Activated effector memory CD4-positive, alpha-beta T cell treated with anti-CD3 and anti-CD28 coated beads, Interleukin-2, amount 50 U/mL, for 16 hours (primary cell): ENCODE results near the gene FBXO47.

Experiments
- DNase-seq: peaks from one replicate; pipeline ENCODE4 v3.0.0-alpha.2; 2020

FBXO47 gene

GRCh38 chr17:38967290-38967738 is at the start of gene FBXO47:
Gene FBXO47, minus strand, starts transcription at chr17:38967403. Its CDS starts 4,378 bp downstream, at chr17:38963025.
- DNase-seq = peak; percentile 91

- DNase-seq = no peak
These were observed 49.3 kb upstream of the FBXO47 start for GRCh38 chr17:39016193-39017153.

- no peak for DNase-seq
These were observed 48.3 kb upstream of the FBXO47 start for GRCh38 chr17:39015546-39015935.

GRCh38 chr17:39014795-39015545 is 47.8 kb upstream of the FBXO47 start:
- no peak for DNase-seq

- DNase-seq = no peak
These were observed 47.0 kb upstream of the FBXO47 start for GRCh38 chr17:39014044-39014794.

GRCh38 chr17:39012725-39013124 is 45.5 kb upstream of the FBXO47 start:
- no peak for DNase-seq

GRCh38 chr17:39011907-39012468 is 44.8 kb upstream of the FBXO47 start:
- no peak for DNase-seq

- no peak for DNase-seq
These were observed 42.4 kb upstream of the FBXO47 start for GRCh38 chr17:39009581-39010001.

GRCh38 chr17:39008633-39009032 is 41.4 kb upstream of the FBXO47 start:
- no peak for DNase-seq

- DNase-seq = peak; percentile 76
These were observed 36.0 kb upstream of the FBXO47 start for GRCh38 chr17:39002991-39003715.

GRCh38 chr17:39001703-39002637 is 34.8 kb upstream of the FBXO47 start:
- no peak for DNase-seq

- DNase-seq = no peak
These were observed 32.9 kb upstream of the FBXO47 start for GRCh38 chr17:39000021-39000601.

- no peak for DNase-seq
These were observed 29.6 kb upstream of the FBXO47 start for GRCh38 chr17:38996660-38997337.

- no peak for DNase-seq
These were observed 26.8 kb upstream of the FBXO47 start for GRCh38 chr17:38994026-38994425.

GRCh38 chr17:38984666-38985065 is 17.5 kb upstream of the FBXO47 start:
- no peak for DNase-seq

GRCh38 chr17:38982858-38983746 is 15.9 kb upstream of the FBXO47 start:
- peak; percentile 66 for DNase-seq

GRCh38 chr17:38981636-38982035 is 14.4 kb upstream of the FBXO47 start:
- DNase-seq = no peak

- DNase-seq = no peak
These were observed 13.5 kb upstream of the FBXO47 start for GRCh38 chr17:38980490-38981217.
